ENCODE measurements around the gene GCSAM. TPM values are rescaled to one million over a fixed set of nuclear protein-coding genes. Genes with fewer than 3 reads are reported as not detected.

Gene GCSAM
- total and polyA plus RNA-seq, 5 donors from 2014 or later = 8.1 to 13.6 (median 11.8) TPM

GRCh38 chr3:112115161-112115739 is 17.8 kb downstream of the GCSAM start:
- H3K4me1 ChIP-seq (ENCODE audit: control insufficient read depth, insufficient read depth, low read length, poor library complexity, severe bottlenecking) = no peaks in the 10 kb centered on the region
- peaks cover 0 to 15% (median 10%) of the 10 kb centered on the region in 4 donors for H3K4me1 Mint-ChIP-seq

GRCh38 chr3:112114576-112115160 is 18.4 kb downstream of the GCSAM start:
- H3K36me3 Mint-ChIP-seq = no peaks in the 10 kb centered on the region
- Histone ChIP-seq H3K4me1 (ENCODE audit: control insufficient read depth, insufficient read depth, low read length, poor library complexity, severe bottlenecking) (no peaks in the 10 kb centered on the region), H3K27ac (ENCODE audit: insufficient read depth, low read length, poor library complexity, severe bottlenecking) (no peak overlapping the region), H3K9me3 (ENCODE audit: control insufficient read depth in 2 of 2, low read length in 2 of 2) (no peaks in the 10 kb centered on the region), H3K27me3 (ENCODE audit: control insufficient read depth, insufficient read depth, low read length) (no peaks in the 10 kb centered on the region), H3K36me3 (ENCODE audit: control insufficient read depth, insufficient read depth, low read length) (no peaks in the 10 kb centered on the region), H3K4me3 (ENCODE audit: low read depth, low read length) (no peak overlapping the region)
- no peak for ATAC-seq (ENCODE audit: low read depth in 2 of 2)
- H3K4me3 Mint-ChIP-seq = no peak overlapping the region
- peaks cover 0 to 10% (median 8%) of the 10 kb centered on the region in 4 donors for H3K4me1 Mint-ChIP-seq
- DNase-seq = no peak
- no peaks in the 10 kb centered on the region for H3K27me3 Mint-ChIP-seq
- H3K9me3 Mint-ChIP-seq = peaks cover 0 to 3% (median 0%) of the 10 kb centered on the region in 7 donors
- no peak overlapping the region for H3K27ac Mint-ChIP-seq

More at GRCh38 chr3:112115161-112115739, 17.8 kb downstream of the GCSAM start:
- Mint-ChIP-seq H3K27me3 (peaks cover under 1% of the 10 kb centered on the region), H3K4me3 (no peak overlapping the region), H3K36me3 (no peaks in the 10 kb centered on the region), H3K9me3 (peaks cover 0 to 3% (median 0%) of the 10 kb centered on the region in 7 donors), H3K27ac (peak overlapping the region in 1 of 3 donors; percentile 16)
- Histone ChIP-seq H3K27ac (ENCODE audit: insufficient read depth, low read length, poor library complexity, severe bottlenecking) (no peak overlapping the region), H3K27me3 (ENCODE audit: control insufficient read depth, insufficient read depth, low read length) (no peaks in the 10 kb centered on the region), H3K36me3 (ENCODE audit: control insufficient read depth, insufficient read depth, low read length) (no peaks in the 10 kb centered on the region), H3K9me3 (ENCODE audit: control insufficient read depth in 2 of 2, low read length in 2 of 2) (no peaks in the 10 kb centered on the region), H3K4me3 (ENCODE audit: low read depth, low read length) (no peak overlapping the region)
- ATAC-seq (ENCODE audit: low read depth in 2 of 2) (no peak), DNase-seq (no peak)

GRCh38 chr3:112111785-112112402 is 21.2 kb downstream of the GCSAM start:
- no peaks in the 10 kb centered on the region for H3K36me3 Mint-ChIP-seq
- peak overlapping the region in 1 of 3 donors; percentile 29 for H3K27ac Mint-ChIP-seq
- no peak overlapping the region for H3K4me3 Mint-ChIP-seq
- Histone ChIP-seq H3K4me1 (ENCODE audit: control insufficient read depth, insufficient read depth, low read length, poor library complexity, severe bottlenecking) (no peaks in the 10 kb centered on the region), H3K36me3 (ENCODE audit: control insufficient read depth, insufficient read depth, low read length) (no peaks in the 10 kb centered on the region), H3K27ac (ENCODE audit: insufficient read depth, low read length, poor library complexity, severe bottlenecking) (no peak overlapping the region), H3K9me3 (ENCODE audit: control insufficient read depth in 2 of 2, low read length in 2 of 2) (no peaks in the 10 kb centered on the region), H3K27me3 (ENCODE audit: control insufficient read depth, insufficient read depth, low read length) (no peaks in the 10 kb centered on the region), H3K4me3 (ENCODE audit: low read depth, low read length) (no peak overlapping the region)
- ATAC-seq (ENCODE audit: low read depth in 2 of 2) (peak; percentile 87 to 89), DNase-seq (peak; percentile 23 to 80 (median 64))
- H3K4me1 Mint-ChIP-seq = peaks cover 0 to 5% (median 4%) of the 10 kb centered on the region in 4 donors
- peaks cover 5% of the 10 kb centered on the region for H3K27me3 Mint-ChIP-seq
- H3K9me3 Mint-ChIP-seq = peaks cover 0 to 3% (median 0%) of the 10 kb centered on the region in 7 donors

GRCh38 chr3:112109322-112109721 is 23.7 kb downstream of the GCSAM start:
- H3K9me3 ChIP-seq (ENCODE audit: control insufficient read depth in 2 of 2, low read length in 2 of 2) = no peaks in the 10 kb centered on the region
- no peaks in the 10 kb centered on the region for H3K27me3 ChIP-seq (ENCODE audit: control insufficient read depth, insufficient read depth, low read length)
- H3K4me1 ChIP-seq (ENCODE audit: control insufficient read depth, insufficient read depth, low read length, poor library complexity, severe bottlenecking) = no peaks in the 10 kb centered on the region
- H3K27ac Mint-ChIP-seq = no peak overlapping the region
- H3K27ac ChIP-seq (ENCODE audit: insufficient read depth, low read length, poor library complexity, severe bottlenecking) = no peak overlapping the region
- H3K4me3 ChIP-seq (ENCODE audit: low read depth, low read length) = no peak overlapping the region
- no peaks in the 10 kb centered on the region for H3K36me3 ChIP-seq (ENCODE audit: control insufficient read depth, insufficient read depth, low read length)
- peaks cover 0 to 2% (median 0%) of the 10 kb centered on the region in 7 donors for H3K9me3 Mint-ChIP-seq
- no peaks in the 10 kb centered on the region for H3K36me3 Mint-ChIP-seq
- DNase-seq = no peak
- no peak overlapping the region for H3K4me3 Mint-ChIP-seq
- peaks cover 5% of the 10 kb centered on the region for H3K27me3 Mint-ChIP-seq
- peaks cover 0 to 5% (median 4%) of the 10 kb centered on the region in 4 donors for H3K4me1 Mint-ChIP-seq
- no peak for ATAC-seq (ENCODE audit: low read depth in 2 of 2)

GRCh38 chr3:112104774-112105173 is 28.3 kb downstream of the GCSAM start:
- H3K4me3 Mint-ChIP-seq = no peak overlapping the region
- H3K9me3 Mint-ChIP-seq = peaks cover 0 to 1% (median 0%) of the 10 kb centered on the region in 7 donors
- no peak overlapping the region for H3K4me3 ChIP-seq (ENCODE audit: low read depth, low read length)
- H3K27me3 Mint-ChIP-seq = peaks cover 13% of the 10 kb centered on the region
- no peaks in the 10 kb centered on the region for H3K4me1 Mint-ChIP-seq
- no peaks in the 10 kb centered on the region for H3K4me1 ChIP-seq (ENCODE audit: control insufficient read depth, insufficient read depth, low read length, poor library complexity, severe bottlenecking)
- H3K27me3 ChIP-seq (ENCODE audit: control insufficient read depth, insufficient read depth, low read length) = no peaks in the 10 kb centered on the region
- no peak overlapping the region for H3K27ac Mint-ChIP-seq
- H3K36me3 Mint-ChIP-seq = no peaks in the 10 kb centered on the region
- no peak overlapping the region for H3K27ac ChIP-seq (ENCODE audit: insufficient read depth, low read length, poor library complexity, severe bottlenecking)
- ATAC-seq (ENCODE audit: low read depth in 2 of 2) (no peak), DNase-seq (no peak)
- no peaks in the 10 kb centered on the region for H3K36me3 ChIP-seq (ENCODE audit: control insufficient read depth, insufficient read depth, low read length)
- H3K9me3 ChIP-seq (ENCODE audit: control insufficient read depth in 2 of 2, low read length in 2 of 2) = no peaks in the 10 kb centered on the region

- H3K27ac Mint-ChIP-seq = no peak overlapping the region
Measured at GRCh38 chr3:112101916-112102315, 31.1 kb downstream of the GCSAM start.

GRCh38 chr3:112097378-112097777 is 35.7 kb downstream of the GCSAM start:
- ATAC-seq (ENCODE audit: low read depth in 2 of 2) (peak in 1 of 2 donors; percentile 34), DNase-seq (no peak)
- no peak overlapping the region for H3K4me3 Mint-ChIP-seq
- peaks cover 4% of the 10 kb centered on the region for H3K27me3 ChIP-seq (ENCODE audit: control insufficient read depth, insufficient read depth, low read length)
- no peak overlapping the region for H3K27ac ChIP-seq (ENCODE audit: insufficient read depth, low read length, poor library complexity, severe bottlenecking)
- H3K36me3 Mint-ChIP-seq = no peaks in the 10 kb centered on the region
- H3K27ac Mint-ChIP-seq = no peak overlapping the region
- H3K9me3 Mint-ChIP-seq = peaks cover 0 to 4% (median 0%) of the 10 kb centered on the region in 7 donors
- H3K4me1 ChIP-seq (ENCODE audit: control insufficient read depth, insufficient read depth, low read length, poor library complexity, severe bottlenecking) = no peaks in the 10 kb centered on the region
- H3K9me3 ChIP-seq (ENCODE audit: control insufficient read depth in 2 of 2, low read length in 2 of 2) = no peaks in the 10 kb centered on the region
- H3K4me1 Mint-ChIP-seq = peaks cover 0 to 8% (median 3%) of the 10 kb centered on the region in 4 donors
- no peaks in the 10 kb centered on the region for H3K36me3 ChIP-seq (ENCODE audit: control insufficient read depth, insufficient read depth, low read length)
- H3K4me3 ChIP-seq (ENCODE audit: low read depth, low read length) = no peak overlapping the region
- peaks cover 5% of the 10 kb centered on the region for H3K27me3 Mint-ChIP-seq

More at GRCh38 chr3:112101916-112102315, 31.1 kb downstream of the GCSAM start:
- Mint-ChIP-seq H3K9me3 (peaks cover 0 to 4% (median 0%) of the 10 kb centered on the region in 7 donors), H3K27me3 (peaks cover 8% of the 10 kb centered on the region), H3K36me3 (no peaks in the 10 kb centered on the region), H3K4me1 (no peaks in the 10 kb centered on the region), H3K4me3 (no peak overlapping the region)
- Histone ChIP-seq H3K27me3 (ENCODE audit: control insufficient read depth, insufficient read depth, low read length) (peaks cover 2% of the 10 kb centered on the region), H3K4me1 (ENCODE audit: control insufficient read depth, insufficient read depth, low read length, poor library complexity, severe bottlenecking) (no peaks in the 10 kb centered on the region), H3K9me3 (ENCODE audit: control insufficient read depth in 2 of 2, low read length in 2 of 2) (no peaks in the 10 kb centered on the region), H3K36me3 (ENCODE audit: control insufficient read depth, insufficient read depth, low read length) (no peaks in the 10 kb centered on the region), H3K27ac (ENCODE audit: insufficient read depth, low read length, poor library complexity, severe bottlenecking) (no peak overlapping the region), H3K4me3 (ENCODE audit: low read depth, low read length) (no peak overlapping the region)
- no peak for DNase-seq
- ATAC-seq (ENCODE audit: low read depth in 2 of 2) = no peak
